22Rv1 (cell line): ENCODE data around the gene HEG1.

Experiments used
- H3K27ac ChIP-seq: fragments of 450-650 bp; 2 replicates; pipeline ENCODE4 v1.5.1; 2017
- ZFX ChIP-seq: fragments of 450-650 bp; IDR thresholded peaks from 2 replicates; pipeline ENCODE4 v1.6.1; 2017; ENCODE audit warnings: antibody characterized with exemption, borderline replicate concordance
- TF ChIP-seq, protein P1 (sequence below): fragments of 450-650 bp; IDR thresholded peaks from 2 replicates; pipeline ENCODE4 v1.5.1; 2017; ENCODE audit warnings: mild to moderate bottlenecking

Gene HEG1

DNA sequence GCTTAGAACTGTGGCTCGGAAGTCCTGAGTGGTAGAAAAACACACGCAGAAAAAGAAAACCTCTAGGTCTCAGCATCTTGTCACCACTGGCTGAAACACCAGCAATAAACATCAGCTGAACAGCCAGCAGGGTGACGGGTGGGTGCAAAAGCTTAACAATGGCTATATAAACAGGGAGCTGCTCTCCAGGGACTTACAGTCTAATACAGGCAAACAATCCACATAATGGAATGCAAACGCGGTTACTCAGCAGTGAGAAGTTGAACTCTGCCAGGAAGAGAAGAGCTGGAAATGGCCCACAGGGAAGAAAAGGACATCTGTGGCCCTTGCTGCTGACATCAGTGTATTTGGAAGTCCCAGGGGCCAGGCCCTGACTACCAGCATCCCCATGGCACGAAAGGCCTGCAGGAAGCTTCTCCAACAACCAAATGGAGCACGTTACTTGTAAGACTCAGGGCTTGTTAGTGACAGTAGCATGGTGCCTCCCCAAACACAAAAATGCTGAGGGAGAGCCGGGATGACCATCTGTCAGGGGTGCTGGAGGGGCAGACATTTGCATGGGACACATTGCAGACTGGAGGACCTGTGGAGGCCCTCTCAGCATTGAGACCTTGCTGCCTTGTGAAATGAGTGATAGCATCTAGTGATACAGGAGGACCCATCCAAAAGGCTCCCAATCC lies 3.0 kb downstream of the HEG1 start:
- no peak for TF ChIP-seq ZFX
- TF ChIP-seq, protein P1, sequence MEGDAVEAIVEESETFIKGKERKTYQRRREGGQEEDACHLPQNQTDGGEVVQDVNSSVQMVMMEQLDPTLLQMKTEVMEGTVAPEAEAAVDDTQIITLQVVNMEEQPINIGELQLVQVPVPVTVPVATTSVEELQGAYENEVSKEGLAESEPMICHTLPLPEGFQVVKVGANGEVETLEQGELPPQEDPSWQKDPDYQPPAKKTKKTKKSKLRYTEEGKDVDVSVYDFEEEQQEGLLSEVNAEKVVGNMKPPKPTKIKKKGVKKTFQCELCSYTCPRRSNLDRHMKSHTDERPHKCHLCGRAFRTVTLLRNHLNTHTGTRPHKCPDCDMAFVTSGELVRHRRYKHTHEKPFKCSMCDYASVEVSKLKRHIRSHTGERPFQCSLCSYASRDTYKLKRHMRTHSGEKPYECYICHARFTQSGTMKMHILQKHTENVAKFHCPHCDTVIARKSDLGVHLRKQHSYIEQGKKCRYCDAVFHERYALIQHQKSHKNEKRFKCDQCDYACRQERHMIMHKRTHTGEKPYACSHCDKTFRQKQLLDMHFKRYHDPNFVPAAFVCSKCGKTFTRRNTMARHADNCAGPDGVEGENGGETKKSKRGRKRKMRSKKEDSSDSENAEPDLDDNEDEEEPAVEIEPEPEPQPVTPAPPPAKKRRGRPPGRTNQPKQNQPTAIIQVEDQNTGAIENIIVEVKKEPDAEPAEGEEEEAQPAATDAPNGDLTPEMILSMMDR = no peak
- H3K27ac ChIP-seq = no peak overlapping the region

DNA sequence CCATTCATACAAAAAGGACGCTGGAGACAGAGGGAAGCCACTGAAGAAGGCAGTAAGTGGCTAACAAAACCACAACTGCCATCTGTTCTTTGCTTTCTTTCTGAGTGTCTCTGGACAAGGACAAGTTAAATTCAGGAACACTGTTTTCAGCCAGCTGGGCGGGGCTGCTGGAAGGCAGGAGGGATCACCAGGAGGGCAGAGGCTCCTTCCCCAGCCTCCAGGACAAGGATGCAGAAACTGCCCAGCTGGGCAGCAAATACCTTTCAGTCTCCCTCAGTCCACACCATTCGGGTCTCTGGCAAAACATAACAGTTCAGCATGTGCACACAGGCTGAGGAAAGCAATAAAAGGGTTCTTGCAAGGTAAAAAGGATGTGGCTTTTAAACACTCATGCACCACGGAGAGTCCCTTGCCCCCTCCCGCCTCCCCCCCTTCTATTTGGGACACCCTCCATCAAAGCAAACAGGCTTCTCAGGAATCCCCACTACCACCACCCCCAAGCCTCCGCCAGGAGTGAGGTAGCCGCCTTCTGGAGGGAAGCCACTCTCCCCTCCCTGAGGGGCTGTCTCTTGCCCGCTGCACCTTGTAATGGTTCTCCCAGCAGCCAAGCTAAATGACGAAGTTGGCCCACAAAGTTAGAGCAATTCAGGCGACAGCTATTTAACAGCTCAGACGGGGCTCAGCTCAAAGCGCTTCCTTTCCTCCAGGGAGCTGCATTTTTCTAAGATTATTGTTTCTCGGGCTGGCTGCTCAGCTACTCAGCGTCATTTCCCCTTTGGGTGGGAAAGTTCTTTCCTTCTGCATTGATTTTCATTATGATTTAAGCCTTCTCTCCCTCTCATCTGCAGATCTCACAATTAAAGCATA lies 3.8 kb downstream of the HEG1 start:
- H3K27ac ChIP-seq = no peak overlapping the region
- TF ChIP-seq ZFX = no peak
- TF ChIP-seq, protein P1 = no peak

DNA sequence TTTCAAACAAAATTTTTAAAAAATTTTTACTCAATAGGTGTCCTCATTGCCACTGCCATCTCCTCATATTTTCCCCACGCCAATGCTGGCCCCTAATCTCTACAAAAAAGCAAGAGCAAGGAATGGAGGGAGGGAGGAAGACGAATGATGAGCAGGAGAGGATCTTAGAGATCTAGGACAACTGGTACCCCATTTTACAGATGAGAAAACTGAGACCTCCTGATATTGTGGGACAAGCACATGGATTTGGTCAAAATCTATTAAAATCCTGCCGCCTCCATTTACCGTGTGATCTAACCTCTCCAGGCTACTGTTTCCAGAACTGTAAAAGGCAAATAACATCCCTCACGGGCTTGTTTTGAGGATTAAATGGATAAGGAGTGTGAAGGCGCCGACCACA lies 4.6 kb downstream of the HEG1 start:
- no peak overlapping the region for H3K27ac ChIP-seq
- no peak for TF ChIP-seq ZFX
- TF ChIP-seq, protein P1 = no peak

DNA sequence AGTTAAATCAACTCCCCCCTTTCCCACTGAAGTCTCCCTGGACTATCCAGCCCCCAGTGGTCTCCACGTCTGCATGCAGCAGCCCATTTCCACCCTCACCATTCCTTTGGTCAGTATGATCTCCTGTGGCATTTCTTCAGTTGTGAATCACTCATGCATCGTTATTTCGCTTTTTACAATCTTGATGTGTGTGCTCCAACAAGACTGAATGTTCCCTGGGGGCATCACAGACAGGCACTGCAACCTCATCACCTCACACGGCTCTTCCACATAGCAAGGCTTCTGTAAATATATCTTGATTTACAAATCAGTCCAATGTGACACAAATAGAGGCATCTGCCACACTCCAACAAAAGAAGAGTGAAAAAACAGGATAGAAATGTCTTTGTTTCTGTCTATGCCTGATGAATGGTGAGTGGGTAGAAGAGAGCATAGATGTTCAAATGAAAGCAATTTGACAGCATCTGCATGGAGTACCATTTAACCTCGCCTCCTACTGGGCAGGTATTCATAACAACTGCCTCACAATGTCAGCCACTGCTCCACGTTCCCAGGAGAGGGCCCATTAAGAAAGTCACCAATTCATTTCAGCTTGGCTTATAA lies 5.2 kb downstream of the HEG1 start:
- TF ChIP-seq ZFX = no peak
- TF ChIP-seq, protein P1 = 0 out of 2 replicates have a peak, but pooled peaks have one; percentile 7
- no peak overlapping the region for H3K27ac ChIP-seq

DNA sequence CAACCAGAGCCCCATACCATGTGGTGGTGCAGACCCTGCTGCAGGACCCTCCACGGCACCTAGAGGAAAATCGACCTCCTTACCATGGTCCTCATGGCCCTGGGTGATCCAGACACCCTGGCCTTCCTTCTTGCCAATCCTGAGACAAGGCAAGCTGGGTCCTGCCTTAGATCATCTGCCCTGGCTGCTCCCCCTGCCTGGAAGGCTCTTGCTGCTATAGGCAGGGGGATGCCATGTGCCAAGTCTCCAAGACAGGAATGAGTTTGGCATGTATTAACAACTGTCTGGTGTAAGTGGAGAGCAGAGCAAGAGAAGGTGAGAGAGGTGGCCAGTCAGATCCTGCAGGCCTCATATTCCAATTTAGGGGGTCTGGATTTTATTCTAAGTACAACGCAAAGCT lies 7.5 kb downstream of the HEG1 start:
- H3K27ac ChIP-seq = no peak overlapping the region
- TF ChIP-seq ZFX = no peak
- TF ChIP-seq, protein P1 = no peak

DNA sequence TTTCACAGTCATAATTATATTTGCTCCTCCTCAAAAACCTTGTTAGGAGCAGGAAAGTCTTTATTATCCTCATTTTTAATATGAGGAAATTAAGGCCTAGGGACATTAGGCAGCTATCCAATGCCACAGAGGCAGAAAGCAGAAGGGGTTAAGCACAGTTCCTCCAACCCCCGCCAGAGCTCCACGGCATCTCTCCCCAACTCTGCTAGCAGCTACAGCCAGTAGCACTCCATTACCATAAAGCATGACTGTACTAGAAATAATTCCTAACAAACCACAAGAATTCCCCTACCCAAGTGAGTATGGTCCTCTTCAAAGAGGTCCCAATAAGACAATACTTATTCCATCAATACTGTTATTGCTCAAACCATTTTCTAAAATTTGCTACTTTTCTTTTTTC lies 9.8 kb downstream of the HEG1 start:
- TF ChIP-seq ZFX = no peak
- TF ChIP-seq, protein P1 = no peak
- H3K27ac ChIP-seq = no peak overlapping the region
